NAMALWA (cell line): ENCODE results near the gene DHRS9.
A peak's percentile ranks its signal among the peaks of the same experiment; 100 is the strongest.

Source experiments
- DNase-seq: peaks from one replicate; pipeline ENCODE4 v3.0.0-alpha.2; 2015; ENCODE audit warnings: low spot score

DHRS9 gene

DNA sequence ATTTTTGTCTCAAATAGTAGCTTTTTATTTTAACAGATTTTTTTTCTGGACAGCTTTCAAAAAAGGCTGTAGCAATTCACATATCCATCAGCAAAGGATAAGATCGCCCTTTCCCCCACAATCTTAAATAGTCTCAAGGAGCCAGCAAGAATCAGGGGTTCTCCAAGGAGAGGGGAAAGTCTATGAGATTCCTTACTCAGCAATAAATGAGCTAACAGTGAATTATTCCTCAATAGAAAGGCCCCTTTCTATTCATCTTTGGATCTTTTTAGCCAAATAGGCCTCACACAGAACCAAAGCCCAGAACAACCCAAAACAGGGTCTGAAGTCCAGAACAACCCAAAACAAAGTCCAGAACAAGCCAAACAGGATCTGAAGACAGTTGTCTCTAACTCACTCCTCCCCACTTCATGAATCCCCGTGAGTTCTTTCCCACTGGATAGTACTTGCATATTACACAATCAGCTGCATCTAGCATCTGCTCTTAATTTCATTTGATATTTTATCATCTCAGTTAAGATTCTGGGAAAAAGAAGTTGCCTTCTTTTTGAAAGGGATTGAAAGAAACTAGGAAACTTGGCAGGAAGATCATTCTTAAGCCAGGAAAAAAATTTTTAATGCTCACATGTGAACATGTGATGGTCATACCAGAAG, 3.4 kb upstream of the DHRS9 start:
- no peak for DNase-seq

DNA sequence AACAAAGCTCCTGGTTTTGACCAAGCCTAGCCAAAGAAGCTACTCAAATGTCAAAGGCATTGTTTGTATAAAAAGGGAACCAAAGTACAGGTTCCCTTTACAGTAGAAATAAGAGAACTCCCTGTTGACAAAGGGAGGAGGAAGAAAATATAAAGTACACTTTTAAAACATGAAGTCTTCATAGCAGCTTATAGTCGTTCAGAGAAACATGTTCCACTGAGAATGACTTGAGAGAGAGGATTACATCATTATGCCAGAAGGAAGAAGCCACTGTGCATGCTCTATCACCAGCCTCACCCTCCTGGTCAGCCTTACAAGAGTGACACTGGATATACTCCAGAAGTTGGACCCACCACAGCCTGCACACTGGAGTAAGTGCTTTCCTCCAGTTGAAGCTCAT, 2.5 kb upstream of the DHRS9 start:
- DNase-seq, result no peak

DNA sequence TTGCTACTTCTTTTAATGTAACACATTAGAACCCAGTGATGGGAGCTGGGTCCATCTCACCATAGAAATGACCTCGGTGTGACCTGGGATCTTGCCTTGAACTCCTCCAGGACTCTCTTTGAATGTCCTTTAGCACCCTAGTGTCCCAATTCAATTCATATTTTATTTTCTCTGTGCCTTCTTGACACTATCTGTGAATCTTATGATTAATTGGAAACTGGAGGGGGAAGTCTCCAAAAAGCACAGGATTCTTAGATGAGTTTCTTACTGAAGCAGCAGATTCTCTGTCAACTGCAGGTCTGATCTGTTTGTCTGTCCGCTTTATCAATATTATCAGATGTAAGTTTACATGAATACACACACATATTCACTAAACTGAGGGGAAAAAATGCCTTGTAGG, 470 bp downstream of the DHRS9 start:
- no peak for DNase-seq

DNA sequence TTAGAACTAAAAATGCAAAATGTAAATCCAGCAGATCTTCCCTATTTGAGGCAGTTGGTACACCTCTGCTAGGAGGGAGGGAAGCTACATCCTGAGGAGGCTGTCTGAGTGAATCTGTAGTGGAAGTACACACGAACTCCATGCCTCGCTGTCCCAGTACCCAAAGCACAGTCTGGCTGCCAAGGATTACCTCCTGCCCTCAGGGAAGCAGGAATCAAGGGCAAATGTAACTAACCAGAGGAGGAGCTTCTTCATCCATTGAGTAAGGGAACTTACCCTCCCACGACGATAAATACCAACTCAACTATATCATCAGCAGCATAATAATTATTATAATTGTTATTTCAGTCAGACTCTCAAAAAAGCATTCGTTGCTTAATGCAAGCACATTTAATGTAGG, 2.1 kb downstream of the DHRS9 start:
- no peak for DNase-seq

DNA sequence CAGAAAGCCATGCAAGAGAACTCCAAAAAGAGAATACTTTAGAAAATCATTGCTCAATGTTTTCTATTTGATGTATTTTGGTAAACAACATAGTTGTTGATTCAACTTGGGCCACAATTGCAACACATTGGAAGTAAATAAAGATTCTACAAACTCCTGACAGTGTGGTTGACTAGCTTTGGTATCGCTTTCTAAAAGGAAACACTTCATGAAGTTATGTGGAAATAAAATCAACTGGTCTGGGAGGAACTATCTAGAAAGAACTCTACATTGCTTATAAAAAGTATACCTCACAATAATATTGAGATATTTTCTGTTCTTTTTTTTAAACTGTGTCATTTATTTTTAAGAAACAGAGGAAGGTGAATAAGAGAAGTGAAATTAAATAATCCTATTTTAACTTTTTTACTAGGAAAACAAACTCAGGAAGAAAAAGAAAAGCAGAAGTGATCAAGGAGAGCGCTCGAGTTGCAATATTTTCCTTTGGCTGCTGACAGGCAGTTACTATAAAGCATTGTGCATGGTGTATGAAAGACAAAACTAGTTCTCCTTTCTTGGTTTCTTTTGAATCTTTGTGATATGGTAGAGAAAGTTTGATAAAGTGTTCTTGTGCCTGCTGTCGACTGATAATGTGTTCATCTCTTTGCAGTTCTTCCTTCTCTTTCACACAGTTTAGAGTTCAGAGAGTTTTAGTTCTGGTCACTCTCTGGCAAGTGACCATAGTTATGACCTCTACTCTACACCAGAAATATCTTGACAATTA, 3.0 kb downstream of the DHRS9 start:
- DNase-seq, result peak; percentile 55

DNA sequence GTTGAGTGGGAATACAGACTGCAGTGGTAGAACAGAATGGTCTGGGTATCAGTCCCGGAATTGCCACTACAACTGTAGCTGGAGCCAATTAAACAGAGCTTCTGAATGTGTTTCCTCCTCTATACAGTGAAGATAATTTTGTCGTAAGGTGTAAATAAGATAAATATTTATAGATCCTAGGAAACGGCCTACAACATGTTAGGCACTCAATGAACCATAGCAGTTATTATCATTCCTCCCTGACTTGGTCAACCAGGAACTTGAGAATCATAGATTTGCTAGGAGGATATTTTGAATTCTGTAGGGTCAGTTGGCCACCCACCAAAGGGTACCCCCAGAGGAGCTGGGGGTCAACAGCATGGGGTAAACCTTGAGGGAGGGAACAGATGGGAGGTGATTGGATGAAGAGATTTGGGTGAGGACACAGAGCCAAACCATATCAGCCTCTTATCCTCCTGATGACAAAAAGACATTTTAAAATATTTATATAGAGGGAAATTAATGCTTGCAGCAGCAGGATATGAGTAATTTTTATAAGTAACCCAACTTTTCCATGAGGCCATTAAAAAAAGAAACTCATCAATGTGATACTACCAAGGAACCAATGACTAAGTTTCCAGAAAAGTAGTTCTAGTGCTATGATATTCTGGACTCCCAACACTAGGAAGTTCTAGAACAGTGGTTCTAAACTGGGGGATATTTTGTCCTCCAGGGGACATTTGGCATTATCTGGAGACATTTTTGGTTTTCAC, 4.0 kb downstream of the DHRS9 start:
- no peak for DNase-seq

DNA sequence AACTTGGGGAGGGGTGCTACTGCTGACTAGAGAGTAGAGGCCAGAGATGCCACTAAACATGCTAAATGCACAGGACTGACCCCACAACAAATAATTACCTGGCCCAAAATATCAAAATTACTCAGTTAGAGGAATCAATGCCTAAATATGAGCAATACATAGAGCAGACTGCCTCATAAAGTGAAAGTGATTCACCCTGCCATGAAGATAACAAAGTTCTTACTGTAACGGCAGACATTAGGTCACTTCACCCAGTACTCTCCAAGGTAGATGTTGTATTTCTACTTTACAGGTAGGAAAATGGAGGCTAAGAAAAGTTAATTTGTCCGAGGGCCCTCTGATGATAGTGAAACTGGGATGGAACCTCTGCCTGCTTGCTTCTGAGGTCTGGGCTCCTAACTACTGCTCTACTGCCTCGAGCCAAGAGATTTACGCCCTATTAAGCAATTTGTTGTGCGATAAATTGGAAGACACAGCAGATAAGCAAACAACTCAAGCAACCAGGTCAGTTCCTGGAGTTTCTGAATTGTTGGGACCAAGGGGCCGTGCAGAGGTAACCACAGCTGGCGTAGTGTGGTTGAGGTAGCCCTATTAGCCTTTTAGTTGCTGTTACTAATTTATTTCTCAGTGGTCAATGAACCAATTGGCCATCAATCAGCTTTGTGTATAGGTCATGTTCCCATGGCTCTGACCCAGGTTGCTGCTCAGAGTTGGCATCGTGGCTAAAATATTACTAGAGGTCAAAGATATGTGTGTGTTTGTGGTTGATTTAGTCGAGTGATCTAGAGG, 4.8 kb downstream of the DHRS9 start:
- no peak for DNase-seq

DNA sequence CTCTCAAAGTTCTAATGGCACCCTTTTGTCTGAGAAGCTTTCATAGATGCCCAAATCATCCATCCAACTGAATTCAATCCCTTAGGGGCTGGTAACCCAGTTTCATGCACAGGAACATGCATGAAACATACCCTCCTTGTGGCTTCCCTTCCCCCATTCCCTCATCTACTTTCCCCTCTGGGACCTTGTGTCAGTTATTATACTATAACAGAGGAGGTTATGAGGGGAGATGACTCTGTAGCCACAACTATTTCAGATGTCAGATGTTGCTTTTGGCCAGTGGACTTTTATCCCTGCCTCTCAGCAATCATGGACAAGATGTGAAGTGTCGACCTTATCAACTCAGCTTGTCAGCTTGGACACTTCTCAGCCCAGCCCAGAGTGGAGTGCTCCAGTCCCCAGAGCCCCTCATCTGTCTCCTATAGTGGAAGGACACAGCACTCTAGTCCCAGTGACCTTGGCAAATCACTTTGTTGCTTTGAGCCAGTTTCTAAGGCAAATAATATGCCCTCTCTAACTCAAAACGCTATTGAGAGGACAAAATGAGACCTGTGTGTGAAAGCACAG, 8.4 kb downstream of the DHRS9 start:
- no peak for DNase-seq

DNA sequence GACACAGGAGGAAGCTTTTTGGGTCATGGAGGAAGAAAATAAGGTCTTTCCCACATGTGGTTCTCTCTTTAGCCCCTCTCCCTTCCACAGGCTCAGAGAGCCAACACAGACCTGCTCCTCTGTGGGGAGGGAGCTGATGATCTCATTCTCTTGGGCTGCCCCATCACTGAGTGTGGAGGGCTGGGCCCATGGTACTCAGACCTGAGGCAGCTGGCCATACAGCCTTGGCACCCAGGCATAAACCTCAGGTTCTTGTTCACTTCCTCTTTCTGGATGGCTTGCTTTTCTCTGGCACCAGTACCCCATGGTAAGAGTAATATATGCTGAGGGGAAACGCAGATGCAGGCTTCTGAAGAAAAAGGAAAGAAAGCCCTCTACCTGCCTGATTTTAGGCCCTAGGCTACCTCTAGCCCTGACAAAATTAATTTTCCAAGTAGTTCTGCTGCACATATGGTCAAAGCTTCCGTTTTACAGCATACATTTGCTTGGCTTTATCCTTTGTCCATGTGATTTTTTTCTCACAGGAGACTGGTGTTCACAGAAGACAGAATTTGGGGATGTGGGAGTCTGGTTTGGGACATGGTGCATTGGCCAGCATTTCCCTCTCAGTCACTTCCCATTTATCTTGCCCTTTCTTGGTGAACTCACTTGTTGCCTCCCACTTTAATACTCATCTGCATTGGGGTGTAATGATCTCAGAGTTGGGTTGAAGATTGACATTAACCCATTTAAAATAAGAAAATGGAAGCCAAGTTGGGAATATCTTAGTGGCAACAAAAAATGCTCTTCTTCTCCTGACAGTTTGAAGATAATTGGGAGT, 11.1 kb downstream of the DHRS9 start:
- DNase-seq, result peak; percentile 51

DNA sequence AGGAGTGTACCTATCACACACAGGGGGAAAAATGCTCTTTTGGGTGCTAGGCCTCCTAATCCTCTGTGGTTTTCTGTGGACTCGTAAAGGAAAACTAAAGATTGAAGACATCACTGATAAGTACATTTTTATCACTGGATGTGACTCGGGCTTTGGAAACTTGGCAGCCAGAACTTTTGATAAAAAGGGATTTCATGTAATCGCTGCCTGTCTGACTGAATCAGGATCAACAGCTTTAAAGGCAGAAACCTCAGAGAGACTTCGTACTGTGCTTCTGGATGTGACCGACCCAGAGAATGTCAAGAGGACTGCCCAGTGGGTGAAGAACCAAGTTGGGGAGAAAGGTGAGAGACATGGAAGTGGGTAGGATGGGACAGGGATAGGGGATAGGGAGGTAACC, 12.2 kb downstream of the DHRS9 start:
- DNase-seq, result no peak

DNA sequence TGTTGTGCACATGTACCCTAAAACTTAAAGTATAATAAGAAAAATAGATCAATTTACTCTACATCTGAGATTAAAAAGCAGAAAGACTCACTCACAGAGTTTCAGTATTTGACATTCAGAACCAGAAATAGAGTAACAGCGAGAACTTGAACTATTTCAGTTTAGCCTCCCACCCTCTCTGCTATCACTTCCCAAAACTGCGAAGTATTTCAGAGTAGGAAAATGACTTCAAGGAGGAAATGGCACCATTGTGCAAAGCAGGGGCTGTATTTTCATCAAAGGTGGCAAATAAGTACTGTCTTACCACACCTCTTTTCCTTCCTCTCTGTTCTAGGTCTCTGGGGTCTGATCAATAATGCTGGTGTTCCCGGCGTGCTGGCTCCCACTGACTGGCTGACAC, 13.6 kb downstream of the DHRS9 start:
- no peak for DNase-seq

DNA sequence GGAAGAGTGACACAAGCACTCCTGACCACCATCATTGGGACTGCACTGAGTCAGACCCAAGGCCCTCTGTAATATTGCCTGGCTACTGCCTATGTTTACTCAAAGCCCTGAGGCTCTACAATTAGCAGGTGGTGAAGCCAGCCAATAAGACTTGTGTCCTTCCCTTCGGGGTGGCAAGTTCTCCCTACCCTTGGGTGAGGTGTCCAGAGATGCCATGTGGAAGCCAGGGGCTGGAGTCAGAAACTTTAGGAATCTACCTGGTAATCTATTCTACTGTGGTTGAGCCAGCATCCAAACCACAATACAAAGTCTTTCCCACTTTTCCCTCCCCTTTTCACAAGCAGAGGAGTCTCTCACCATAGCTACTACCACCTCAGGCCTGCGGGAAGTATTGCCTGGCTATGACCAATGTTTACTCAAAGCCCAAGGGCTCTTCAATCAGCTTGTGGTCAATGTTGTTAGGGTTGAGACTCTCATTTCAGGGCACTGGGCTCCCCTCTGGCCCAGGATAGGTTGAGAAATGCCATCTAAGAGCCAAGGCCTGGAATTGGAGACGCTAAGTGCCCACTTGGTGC, 17.6 kb downstream of the DHRS9 start:
- no peak for DNase-seq

DNA sequence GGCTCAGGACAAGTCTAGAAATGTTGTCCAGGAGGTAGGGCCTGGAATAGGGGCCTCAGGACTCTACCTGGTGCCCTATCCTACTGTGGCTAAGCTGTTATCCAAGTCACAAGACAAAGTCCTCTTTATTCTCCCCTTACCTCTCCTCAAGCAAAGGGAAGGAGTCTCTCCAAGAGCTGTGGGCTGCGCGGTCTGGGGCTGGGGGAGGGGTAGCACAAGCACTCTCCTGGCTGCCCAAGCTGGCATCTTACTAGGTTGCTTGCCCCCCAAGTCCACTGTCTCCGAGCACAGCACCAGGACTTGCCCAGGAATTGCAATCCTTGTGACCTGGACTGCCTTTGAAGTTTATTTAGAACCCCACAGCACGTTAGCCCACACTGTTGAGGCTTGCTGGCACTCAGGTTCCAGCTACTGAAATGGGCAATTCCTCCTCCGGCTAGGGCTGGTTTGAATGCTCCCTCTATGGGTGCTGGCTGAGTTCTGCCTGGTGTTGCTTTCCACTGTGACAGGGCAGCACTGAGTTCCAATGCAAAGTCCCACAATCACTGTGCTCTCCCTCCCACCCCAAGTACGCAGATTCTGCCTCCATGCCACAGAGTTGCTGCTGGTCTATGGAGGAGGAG, 18.5 kb downstream of the DHRS9 start:
- DNase-seq, result no peak

DNA sequence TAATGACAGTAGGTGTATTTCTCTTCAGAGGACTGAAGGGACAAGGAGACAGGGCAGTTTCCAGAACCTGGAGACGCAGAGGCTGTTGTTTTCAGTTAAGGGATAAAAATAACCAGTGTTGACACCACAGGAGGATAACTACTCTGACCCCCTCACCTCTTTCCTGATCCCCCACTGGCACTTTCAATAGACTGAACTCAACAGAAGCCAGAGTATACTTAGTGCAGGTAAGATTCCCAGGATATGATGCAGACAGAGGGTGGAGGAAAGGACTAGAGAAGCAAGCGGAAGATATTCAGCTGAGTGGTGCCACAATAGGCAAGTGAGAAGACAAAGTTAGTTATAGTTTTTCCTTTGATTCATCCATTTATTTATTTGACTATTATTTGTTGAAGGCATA, 19.8 kb downstream of the DHRS9 start:
- no peak for DNase-seq

DNA sequence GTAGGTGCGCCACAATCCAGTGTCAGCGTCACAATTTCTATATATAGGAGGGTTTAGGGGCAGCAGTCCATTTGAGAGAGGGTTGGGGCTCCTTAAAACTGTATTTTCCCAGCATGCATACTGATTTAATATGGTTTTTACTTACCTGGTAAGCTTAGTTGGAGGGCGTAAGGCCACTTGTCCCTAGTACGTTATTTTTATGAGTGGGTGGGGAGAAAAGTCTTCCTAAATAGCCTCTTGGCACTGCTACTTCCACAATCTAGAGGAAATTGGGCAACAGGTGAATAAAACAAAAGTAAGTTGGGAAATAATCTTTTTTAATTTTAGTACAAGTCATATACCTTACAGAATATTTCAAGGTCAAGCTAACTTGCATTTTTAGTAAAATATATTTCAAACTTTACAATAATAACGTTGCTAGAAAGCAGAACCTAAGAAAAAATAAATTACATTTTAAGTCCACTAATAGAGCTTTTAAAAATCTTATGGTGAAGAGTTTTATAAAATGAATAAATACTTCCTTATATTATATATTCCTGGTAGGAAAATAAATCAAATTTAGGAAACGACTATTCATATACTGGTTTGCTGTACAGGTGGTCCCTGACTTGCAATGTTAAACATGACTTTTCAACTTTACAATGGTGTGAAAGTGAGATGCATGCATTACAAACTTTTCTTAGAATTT, 20.9 kb downstream of the DHRS9 start:
- DNase-seq, result no peak

DNA sequence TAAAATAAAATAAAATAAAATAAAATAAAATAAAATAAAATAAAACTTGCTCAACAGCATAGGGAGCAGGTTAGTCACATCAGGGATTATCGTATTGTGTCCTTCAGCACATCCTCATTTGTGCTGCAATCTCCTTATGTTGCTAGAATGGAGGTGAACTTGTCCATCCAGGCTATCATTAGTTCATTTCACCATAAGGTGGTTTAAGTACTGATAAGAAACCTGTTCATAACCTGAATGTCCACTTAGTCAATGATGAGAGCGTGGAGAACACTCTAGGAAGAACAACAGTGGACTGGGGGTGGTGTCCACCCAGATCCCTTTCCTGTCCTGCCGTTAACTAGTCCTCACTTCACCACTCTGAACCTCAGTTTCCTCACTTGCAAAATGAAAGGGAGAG, 21.9 kb downstream of the DHRS9 start:
- DNase-seq, result no peak

DNA sequence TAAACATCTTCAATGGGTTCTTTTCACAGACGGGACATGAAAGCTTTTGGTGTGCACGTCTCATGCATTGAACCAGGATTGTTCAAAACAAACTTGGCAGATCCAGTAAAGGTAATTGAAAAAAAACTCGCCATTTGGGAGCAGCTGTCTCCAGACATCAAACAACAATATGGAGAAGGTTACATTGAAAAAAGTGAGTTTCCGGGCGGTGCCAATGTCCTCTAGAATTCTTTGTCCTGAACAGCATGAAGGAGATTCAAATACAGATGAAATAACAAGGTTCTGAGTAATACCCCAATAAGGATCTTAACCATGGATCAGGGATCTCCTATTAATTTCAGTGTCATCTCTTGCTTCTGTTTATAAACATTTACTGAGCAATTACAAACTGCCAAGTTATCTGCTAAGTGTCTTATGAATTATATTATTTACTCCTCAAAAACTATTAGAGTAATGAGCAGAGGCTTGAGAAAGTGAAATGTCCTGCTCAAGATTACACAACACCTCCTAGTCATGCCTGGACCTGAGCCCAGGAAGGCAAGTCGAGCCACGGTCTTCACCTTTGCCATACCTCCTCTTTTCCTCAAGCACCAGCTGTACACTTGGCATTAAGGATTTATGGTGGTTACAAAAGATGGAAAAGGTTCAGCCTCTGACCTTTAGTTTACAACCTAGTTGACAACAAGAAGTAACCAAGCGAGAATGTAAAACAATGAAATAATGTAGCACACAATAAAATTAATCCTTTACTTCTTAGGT, 22.6 kb downstream of the DHRS9 start:
- DNase-seq, result no peak

DNA sequence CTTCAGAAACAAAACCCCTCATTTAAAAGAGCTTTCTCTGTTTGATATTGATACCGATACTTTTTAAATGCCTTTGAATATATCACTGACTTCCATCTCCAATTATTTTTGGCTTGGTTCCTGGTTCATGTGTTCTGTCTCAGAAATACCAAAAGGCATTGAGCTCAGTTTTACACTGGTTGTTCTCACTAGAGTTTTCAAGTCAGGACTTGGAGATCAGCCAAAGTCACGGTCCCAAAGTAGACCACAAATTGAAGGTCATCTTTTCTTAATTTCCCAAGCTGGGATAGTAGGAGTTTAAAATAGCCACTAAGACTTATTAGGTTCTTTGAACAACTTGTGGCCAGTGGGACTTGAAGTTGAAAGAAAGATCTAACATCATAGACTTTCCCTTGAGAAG, 24.2 kb downstream of the DHRS9 start:
- DNase-seq, result no peak

DNA sequence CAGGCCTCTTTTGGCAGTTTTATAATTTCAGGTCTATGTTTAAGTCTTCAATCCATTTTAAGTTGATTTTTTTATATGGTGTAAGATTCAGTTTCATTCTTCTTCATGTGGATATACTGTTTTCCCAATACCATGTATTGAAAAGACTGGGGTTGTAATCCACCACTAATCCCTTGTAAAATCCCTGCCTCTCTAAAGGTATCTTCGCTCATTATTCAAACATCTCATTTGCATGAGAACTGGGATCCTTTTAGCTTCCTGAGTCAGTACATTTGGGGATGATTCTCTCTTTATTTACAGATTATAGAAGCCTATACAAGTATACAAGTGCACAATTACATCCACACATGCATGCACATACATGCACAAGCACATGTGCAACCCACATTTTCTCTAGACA, 25.3 kb downstream of the DHRS9 start:
- DNase-seq, result no peak
